HFFc6 (cell line): Measurements from ENCODE around the gene VPS16. TPM values are rescaled to one million over a fixed set of nuclear protein-coding genes. Genes with fewer than 3 reads are reported as not detected.

Experiments used
- DNase-seq: peaks from one replicate; pipeline ENCODE4 v3.0.0-alpha.2; 2018
- H3K27ac Mint-ChIP-seq: 2 replicates; pipeline ENCODE4 v1.8.0; 2020; ENCODE audit warnings: mild to moderate bottlenecking, mixed read lengths
- H3K27me3 Mint-ChIP-seq: 2 replicates; pipeline ENCODE4 v1.8.0; 2021; ENCODE audit warnings: mild to moderate bottlenecking, moderate library complexity, mixed read lengths; ENCODE audit not compliant: insufficient read depth
- H3K36me3 Mint-ChIP-seq: 2 replicates; pipeline ENCODE4 v1.8.0; 2021; ENCODE audit warnings: low read depth, mixed read lengths
- H3K4me1 Mint-ChIP-seq: 2 replicates; pipeline ENCODE4 v1.8.0; 2020; ENCODE audit warnings: low read depth, mixed read lengths
- H3K4me3 Mint-ChIP-seq: 2 replicates; pipeline ENCODE4 v1.8.0; 2020; ENCODE audit warnings: mild to moderate bottlenecking, moderate library complexity, mixed read lengths
- H3K9me3 Mint-ChIP-seq: 2 replicates; pipeline ENCODE4 v1.8.0; 2020; ENCODE audit warnings: mild to moderate bottlenecking, mixed read lengths
- CTCF ChIP-seq: fragments of 200-600 bp; sonication (generic); IDR thresholded peaks from 2 replicates; pipeline ENCODE4 v1.5.0; 2021; ENCODE audit warnings: antibody characterized with exemption, mild to moderate bottlenecking
- total RNA-seq, 6 experiments: library from RNA; stranded (reverse); fragmentation: NEBNext Ultra II Directional; extraction: Animal tissue kit (Norgen Biotek cat#: 25700); gene quantifications; 2 replicates in 1 of 6; 3 replicates in 5 of 6; pipeline ENCODE4 v1.2.3, GENCODE V29; 2021

The VPS16 gene
- total RNA-seq, 6 experiments from 2014 or later: 30.6 to 36.3 (median 35.2) TPM

- no peak for TF ChIP-seq CTCF
- DNase-seq: no peak
- H3K9me3 Mint-ChIP-seq: no peaks in the 10 kb centered on the region
- peaks cover 25% of the 10 kb centered on the region for H3K4me1 Mint-ChIP-seq
- H3K4me3 Mint-ChIP-seq: no peak overlapping the region
- H3K36me3 Mint-ChIP-seq: peaks cover 13% of the 10 kb centered on the region
- H3K27ac Mint-ChIP-seq: no peak overlapping the region
- peaks cover 4% of the 10 kb centered on the region for H3K27me3 Mint-ChIP-seq
These were observed 6.8 kb upstream of the VPS16 start for GRCh38 chr20:2833761-2834160.

GRCh38 chr20:2834401-2835110 lies 6.0 kb upstream of the VPS16 start:
- no peak for TF ChIP-seq CTCF
- Mint-ChIP-seq H3K27me3 (peaks cover 2% of the 10 kb centered on the region; the same call in 1 of the 2 replicates), H3K4me1 (peaks cover 30% of the 10 kb centered on the region), H3K36me3 (peaks cover 20% of the 10 kb centered on the region), H3K27ac (no peak overlapping the region), H3K4me3 (no peak overlapping the region), H3K9me3 (no peaks in the 10 kb centered on the region)
- no peak for DNase-seq

GRCh38 chr20:2835331-2835796 lies 5.2 kb upstream of the VPS16 start:
- H3K36me3 Mint-ChIP-seq: peaks cover 20% of the 10 kb centered on the region
- H3K4me3 Mint-ChIP-seq: no peak overlapping the region
- no peak for TF ChIP-seq CTCF
- peaks cover 32% of the 10 kb centered on the region for H3K4me1 Mint-ChIP-seq
- no peaks in the 10 kb centered on the region for H3K9me3 Mint-ChIP-seq
- no peak overlapping the region for H3K27ac Mint-ChIP-seq
- no peak for DNase-seq
- no peaks in the 10 kb centered on the region for H3K27me3 Mint-ChIP-seq

GRCh38 chr20:2836035-2836434 lies 4.5 kb upstream of the VPS16 start:
- Mint-ChIP-seq H3K27ac (no peak overlapping the region), H3K27me3 (no peaks in the 10 kb centered on the region), H3K4me1 (peaks cover 32% of the 10 kb centered on the region), H3K4me3 (no peak overlapping the region), H3K9me3 (no peaks in the 10 kb centered on the region), H3K36me3 (peaks cover 20% of the 10 kb centered on the region)
- DNase-seq: no peak
- no peak for TF ChIP-seq CTCF

- Mint-ChIP-seq H3K4me3 (no peak overlapping the region), H3K27me3 (no peaks in the 10 kb centered on the region), H3K36me3 (peaks cover 20% of the 10 kb centered on the region), H3K9me3 (no peaks in the 10 kb centered on the region), H3K4me1 (peaks cover 26% of the 10 kb centered on the region), H3K27ac (no peak overlapping the region)
- no peak for TF ChIP-seq CTCF
- DNase-seq: no peak
These were observed 3.2 kb upstream of the VPS16 start for GRCh38 chr20:2837221-2837960.
